Activated naive CD4-positive, alpha-beta T cell treated with anti-CD3 and anti-CD28 coated beads, Interleukin-2, amount 10 ng/mL, durations not matched to agents 7 days and 5 days (primary cell): ENCODE data around the gene IL1RN.

Source experiments
- CTCF ChIA-PET: fragments of 350-600 bp; sonication (Branson Sonifier 250); formaldehyde crosslinking; loops from one replicate; lab custom pipeline; 2021; ENCODE audit warnings: antibody characterized with exemption; lab: Charles Lee
- DNase-seq: peaks from one replicate; pipeline ENCODE4 v3.0.0-alpha.2; 2020
- H3K27ac Mint-ChIP-seq: one replicate; pipeline ENCODE4 v1.8.0; 2021; ENCODE audit warnings: mild to moderate bottlenecking, moderate library complexity, mixed read lengths
- H3K27me3 Mint-ChIP-seq: one replicate; pipeline ENCODE4 v1.8.0; 2021; ENCODE audit warnings: mild to moderate bottlenecking, mixed read lengths
- H3K36me3 Mint-ChIP-seq: one replicate; pipeline ENCODE4 v1.8.0; 2021; ENCODE audit warnings: mixed read lengths
- H3K4me1 Mint-ChIP-seq: one replicate; pipeline ENCODE4 v1.8.0; 2021; ENCODE audit warnings: mixed read lengths
- H3K4me3 Mint-ChIP-seq: one replicate; pipeline ENCODE4 v1.8.0; 2021; ENCODE audit warnings: mild to moderate bottlenecking, moderate library complexity, mixed read lengths
- H3K9me3 Mint-ChIP-seq: one replicate; pipeline ENCODE4 v1.8.0; 2021; ENCODE audit warnings: mixed read lengths

The IL1RN gene

DNA sequence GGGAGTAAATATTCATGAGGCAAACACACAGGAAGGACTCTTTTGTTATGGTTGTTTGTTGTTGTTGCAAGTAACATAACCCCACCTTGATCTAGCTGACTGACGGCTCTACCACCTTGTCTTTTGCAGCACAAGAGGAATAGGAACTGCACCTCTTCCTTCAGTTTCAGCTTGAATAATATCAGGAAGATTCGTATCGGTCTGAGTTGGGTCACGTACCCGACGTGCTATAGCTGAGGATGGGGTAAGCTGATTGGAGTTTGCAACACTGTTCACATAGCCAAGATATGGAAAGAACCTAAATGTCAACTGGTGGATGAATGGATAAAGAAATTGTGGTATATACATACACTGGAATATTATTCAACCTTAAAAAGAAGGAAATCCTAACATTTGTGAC, 14.5 kb upstream of the IL1RN start:
- no peak overlapping the region for H3K4me3 Mint-ChIP-seq
- no peak overlapping the region for H3K27ac Mint-ChIP-seq
- H3K27me3 Mint-ChIP-seq = peaks cover 8% of the 10 kb centered on the region
- no peak for DNase-seq
- no peaks in the 10 kb centered on the region for H3K9me3 Mint-ChIP-seq
- H3K4me1 Mint-ChIP-seq = peaks cover 11% of the 10 kb centered on the region
- CTCF ChIA-PET = interaction anchor here (1.1 to 1.2 kb wide), 2 partner anchors 22 to 25 kb away, joined by 3 read pairs; no protein-coding TSS in a partner anchor
- H3K36me3 Mint-ChIP-seq = no peaks in the 10 kb centered on the region

- no peaks in the 10 kb centered on the region for H3K9me3 Mint-ChIP-seq
- no peak overlapping the region for H3K27ac Mint-ChIP-seq
- no peaks in the 10 kb centered on the region for H3K36me3 Mint-ChIP-seq
- H3K4me1 Mint-ChIP-seq = peaks cover 15% of the 10 kb centered on the region
- CTCF ChIA-PET = interaction anchor here (0.8 to 1.2 kb wide), 2 partner anchors 24 to 29 kb away, joined by 3 to 4 read pairs; no protein-coding TSS in a partner anchor
- peaks cover 12% of the 10 kb centered on the region for H3K27me3 Mint-ChIP-seq
- no peak overlapping the region for H3K4me3 Mint-ChIP-seq
- DNase-seq = no peak
These were observed 13.6 kb upstream of the IL1RN start for GRCh38 chr2:113113807-113114206.

DNA sequence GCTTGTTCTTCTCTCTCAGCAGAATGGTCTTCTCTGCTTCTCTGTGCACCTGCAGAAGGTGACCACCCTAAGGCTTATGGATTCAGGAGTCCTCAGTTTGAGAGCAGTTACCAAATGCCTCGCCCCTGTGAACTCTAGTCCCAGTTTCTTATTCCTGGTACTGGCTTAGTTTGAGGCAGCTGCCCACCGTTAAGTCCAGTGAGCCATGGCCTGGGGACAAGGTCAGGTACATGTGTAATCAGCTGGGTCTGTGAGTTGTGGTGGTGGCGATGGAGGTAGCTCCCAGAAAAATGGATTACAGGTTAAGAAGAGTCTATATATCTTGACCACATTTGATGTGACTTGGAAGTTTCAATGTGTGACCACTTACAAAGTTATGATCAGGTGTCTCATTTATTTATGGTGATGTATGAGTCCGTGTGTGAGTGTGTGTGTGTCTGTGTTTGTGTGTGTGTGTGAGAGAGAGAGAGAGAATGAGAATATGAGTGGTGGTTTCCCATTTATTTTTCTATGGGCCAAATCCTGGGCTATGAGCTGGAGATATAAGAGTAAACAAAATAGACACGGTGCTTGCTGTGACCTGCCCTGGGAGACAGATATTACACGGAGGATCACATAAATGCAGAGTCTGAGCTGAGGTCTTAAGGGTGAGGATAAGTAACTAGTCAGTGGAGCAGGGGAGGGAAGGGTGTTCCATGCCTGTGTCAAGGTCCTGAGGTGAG, 13.0 kb upstream of the IL1RN start:
- CTCF ChIA-PET = interaction anchor here (0.8 to 1.6 kb wide), 3 partner anchors 24 to 34 kb away, joined by 3 to 5 read pairs (median 4); no protein-coding TSS in a partner anchor
- peaks cover 15% of the 10 kb centered on the region for H3K4me1 Mint-ChIP-seq
- DNase-seq = no peak
- H3K27me3 Mint-ChIP-seq = peaks cover 12% of the 10 kb centered on the region
- H3K36me3 Mint-ChIP-seq = no peaks in the 10 kb centered on the region
- no peak overlapping the region for H3K4me3 Mint-ChIP-seq
- no peaks in the 10 kb centered on the region for H3K9me3 Mint-ChIP-seq
- H3K27ac Mint-ChIP-seq = no peak overlapping the region

DNA sequence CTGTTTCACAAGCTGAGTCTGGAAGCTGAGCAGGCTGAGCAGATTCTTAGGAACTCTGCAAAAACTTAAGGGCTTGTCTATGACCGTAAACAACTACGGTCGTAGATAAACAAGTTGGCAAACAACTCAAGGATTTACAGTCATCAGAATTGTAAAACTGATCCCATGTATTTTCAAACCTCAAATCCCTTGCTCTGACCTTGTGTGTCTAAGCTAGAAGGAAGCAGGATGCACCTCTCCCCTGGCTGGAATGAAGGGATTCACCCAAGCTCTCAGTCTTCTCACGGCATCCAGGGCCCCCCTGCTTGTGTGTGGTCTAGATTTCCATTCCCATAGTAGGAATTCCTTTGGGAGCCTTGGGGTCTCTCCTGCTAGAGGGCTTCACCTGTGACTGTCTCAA, 12.4 kb upstream of the IL1RN start:
- H3K4me1 Mint-ChIP-seq = peaks cover 15% of the 10 kb centered on the region
- no peaks in the 10 kb centered on the region for H3K36me3 Mint-ChIP-seq
- H3K4me3 Mint-ChIP-seq = no peak overlapping the region
- DNase-seq = no peak
- no peaks in the 10 kb centered on the region for H3K9me3 Mint-ChIP-seq
- H3K27ac Mint-ChIP-seq = no peak overlapping the region
- peaks cover 14% of the 10 kb centered on the region for H3K27me3 Mint-ChIP-seq
- CTCF ChIA-PET = interaction anchor here (1.0 to 1.6 kb wide), 2 partner anchors 23 to 35 kb away, joined by 3 to 5 read pairs; no protein-coding TSS in a partner anchor

- H3K4me3 Mint-ChIP-seq = no peak overlapping the region
- no peak overlapping the region for H3K27ac Mint-ChIP-seq
- no peak for DNase-seq
- no peaks in the 10 kb centered on the region for H3K9me3 Mint-ChIP-seq
- CTCF ChIA-PET = interaction anchor here (0.7 to 2.1 kb wide), 3 partner anchors 20 to 38 kb away, joined by 3 to 5 read pairs (median 5); no protein-coding TSS in a partner anchor
- H3K4me1 Mint-ChIP-seq = peaks cover 15% of the 10 kb centered on the region
- H3K27me3 Mint-ChIP-seq = peaks cover 18% of the 10 kb centered on the region
- no peaks in the 10 kb centered on the region for H3K36me3 Mint-ChIP-seq
These were observed 11.1 kb upstream of the IL1RN start for GRCh38 chr2:113116100-113116958.

GRCh38 chr2:113117541-113118262, 9.7 kb upstream of the IL1RN start:
- Mint-ChIP-seq H3K4me1 (peaks cover 15% of the 10 kb centered on the region), H3K27ac (no peak overlapping the region)

DNA sequence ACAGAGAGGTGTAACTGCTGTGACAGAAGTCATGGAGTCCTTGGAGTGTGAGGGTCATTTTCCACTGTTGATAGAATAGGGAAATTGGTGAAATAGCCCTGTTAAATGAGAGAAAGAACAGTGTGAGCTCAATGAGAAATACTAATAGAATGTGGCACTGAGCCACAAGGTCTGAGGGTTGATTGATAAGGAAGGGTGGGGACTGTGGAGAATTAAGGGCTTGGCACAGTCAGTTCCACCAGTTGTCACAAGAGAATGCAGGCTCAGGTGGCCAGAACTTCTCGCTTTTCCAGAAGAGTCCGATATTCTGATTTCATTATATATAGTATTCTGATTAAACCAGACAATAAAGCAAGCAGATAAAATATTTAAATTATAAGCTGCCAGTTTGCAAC, 9.1 kb upstream of the IL1RN start:
- peaks cover 27% of the 10 kb centered on the region for H3K27me3 Mint-ChIP-seq
- CTCF ChIA-PET = interaction anchor here (1.0 to 2.1 kb wide), 3 partner anchors 18 to 34 kb away, joined by 3 to 6 read pairs (median 5); no protein-coding TSS in a partner anchor
- no peak for DNase-seq
- H3K36me3 Mint-ChIP-seq = no peaks in the 10 kb centered on the region
- no peak overlapping the region for H3K27ac Mint-ChIP-seq
- H3K4me1 Mint-ChIP-seq = peaks cover 15% of the 10 kb centered on the region
- H3K9me3 Mint-ChIP-seq = no peaks in the 10 kb centered on the region
- no peak overlapping the region for H3K4me3 Mint-ChIP-seq

More at GRCh38 chr2:113117541-113118262, 9.7 kb upstream of the IL1RN start:
- peaks cover 24% of the 10 kb centered on the region for H3K27me3 Mint-ChIP-seq
- H3K36me3 Mint-ChIP-seq = no peaks in the 10 kb centered on the region
- H3K9me3 Mint-ChIP-seq = no peaks in the 10 kb centered on the region
- CTCF ChIA-PET = interaction anchor here (1.1 to 2.1 kb wide), 2 partner anchors 19 to 20 kb away, joined by 3 to 5 read pairs; no protein-coding TSS in a partner anchor
- H3K4me3 Mint-ChIP-seq = no peak overlapping the region
- no peak for DNase-seq

DNA sequence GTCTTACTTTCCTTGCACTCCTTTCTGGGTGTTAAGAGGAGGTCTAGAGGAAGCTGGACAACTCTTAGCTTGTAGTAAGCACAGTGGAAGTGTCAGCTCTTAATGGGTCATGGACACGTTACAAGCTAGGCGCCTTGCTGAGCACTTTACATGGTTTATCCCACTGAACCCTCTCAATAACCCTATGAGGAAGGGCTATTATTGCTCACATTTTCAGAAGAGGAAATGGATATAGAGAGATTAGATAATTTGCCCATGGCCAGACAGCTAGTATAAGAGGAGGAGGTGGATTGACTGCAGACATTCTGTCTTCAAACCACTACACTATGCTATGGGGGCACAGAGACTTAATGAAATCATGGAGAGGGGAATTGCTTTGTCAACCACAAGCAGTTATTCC, 8.3 kb upstream of the IL1RN start:
- Mint-ChIP-seq H3K4me3 (no peak overlapping the region), H3K27ac (no peak overlapping the region), H3K36me3 (no peaks in the 10 kb centered on the region), H3K9me3 (no peaks in the 10 kb centered on the region), H3K4me1 (peaks cover 22% of the 10 kb centered on the region), H3K27me3 (peaks cover 33% of the 10 kb centered on the region)
- CTCF ChIA-PET = interaction anchor here (1.0 to 1.1 kb wide), 2 partner anchors 19 to 35 kb away, joined by 4 to 6 read pairs; no protein-coding TSS in a partner anchor
- DNase-seq = no peak

GRCh38 chr2:113120861-113121260, 6.5 kb upstream of the IL1RN start:
- H3K27ac Mint-ChIP-seq = no peak overlapping the region
- H3K4me1 Mint-ChIP-seq = peaks cover 29% of the 10 kb centered on the region
- H3K27me3 Mint-ChIP-seq = peaks cover 47% of the 10 kb centered on the region
- H3K4me3 Mint-ChIP-seq = no peak overlapping the region
- DNase-seq = no peak
- CTCF ChIA-PET = no interaction called here
- H3K9me3 Mint-ChIP-seq = no peaks in the 10 kb centered on the region
- no peaks in the 10 kb centered on the region for H3K36me3 Mint-ChIP-seq

- no peak overlapping the region for H3K27ac Mint-ChIP-seq
- no peak overlapping the region for H3K4me3 Mint-ChIP-seq
- H3K4me1 Mint-ChIP-seq = peaks cover 21% of the 10 kb centered on the region
- H3K9me3 Mint-ChIP-seq = no peaks in the 10 kb centered on the region
- H3K36me3 Mint-ChIP-seq = no peaks in the 10 kb centered on the region
- DNase-seq = no peak
- CTCF ChIA-PET = interaction anchor here (0.9 to 1.8 kb wide), 3 partner anchors 14 to 42 kb away, joined by 3 to 7 read pairs (median 4); no protein-coding TSS in a partner anchor
- peaks cover 50% of the 10 kb centered on the region for H3K27me3 Mint-ChIP-seq
These were observed 5.0 kb upstream of the IL1RN start for GRCh38 chr2:113122364-113122763.

DNA sequence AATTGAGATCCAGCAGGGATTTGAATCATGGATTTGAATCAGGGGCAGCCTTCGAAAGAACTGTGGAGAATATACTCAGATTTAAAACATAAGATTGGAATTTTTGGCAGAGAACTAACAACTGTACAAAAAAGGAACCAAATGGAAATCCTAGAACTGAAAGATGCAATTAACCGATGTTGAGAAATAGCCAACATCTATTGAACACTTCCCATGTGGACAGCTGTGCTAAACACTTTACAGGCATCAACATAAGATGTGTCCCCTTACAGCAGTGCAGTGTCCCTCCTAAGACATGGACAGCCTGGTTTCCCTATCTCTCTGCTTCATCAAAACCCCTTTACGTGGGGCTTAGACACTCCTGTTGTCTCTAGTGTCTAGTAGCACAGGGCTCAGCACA, 3.7 kb upstream of the IL1RN start:
- peaks cover 14% of the 10 kb centered on the region for H3K4me1 Mint-ChIP-seq
- H3K27ac Mint-ChIP-seq = no peak overlapping the region

DNA sequence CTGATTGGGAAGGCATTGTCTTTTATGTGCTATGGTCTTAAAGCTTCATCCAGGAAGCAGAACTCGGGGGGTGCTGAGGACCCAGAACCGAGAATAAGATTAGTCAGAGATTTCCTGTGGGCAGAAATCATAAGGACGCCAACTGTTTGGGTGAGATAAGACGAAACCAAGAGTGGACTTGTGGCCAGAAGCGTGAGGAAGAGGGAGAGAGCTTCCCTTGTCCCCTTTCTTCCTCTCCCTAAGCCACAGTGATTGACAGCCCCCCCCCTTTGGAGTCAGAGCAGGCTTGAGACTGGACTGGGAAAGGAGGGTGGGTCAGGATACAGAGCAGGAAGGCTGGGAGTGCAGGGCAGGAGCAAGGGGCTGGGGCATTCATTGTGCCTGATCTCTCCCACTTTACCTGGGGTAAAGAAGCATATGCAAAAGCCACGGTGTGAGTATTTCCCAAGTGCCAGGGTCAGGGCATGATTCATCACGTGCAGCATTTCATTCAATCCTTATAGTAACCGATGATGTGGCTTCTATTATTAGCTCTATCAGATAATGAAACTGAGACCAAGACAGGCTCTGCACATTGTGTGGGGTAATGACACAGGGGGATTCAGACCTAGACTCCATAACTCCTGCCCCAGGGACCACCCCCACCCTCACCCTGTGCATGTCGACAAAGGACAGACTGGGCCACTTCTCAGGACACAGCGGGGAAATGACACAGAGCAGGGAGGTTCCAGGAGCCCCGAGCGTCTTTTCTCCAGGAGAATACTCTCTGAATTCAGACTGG, 3.0 kb upstream of the IL1RN start:
- CTCF ChIA-PET = interaction anchor here (1.0 to 1.7 kb wide), 2 partner anchors 9 to 13 kb away, joined by 3 to 6 read pairs; no protein-coding TSS in a partner anchor
- no peaks in the 10 kb centered on the region for H3K36me3 Mint-ChIP-seq
- H3K27me3 Mint-ChIP-seq = peaks cover 43% of the 10 kb centered on the region
- no peaks in the 10 kb centered on the region for H3K9me3 Mint-ChIP-seq
- DNase-seq = no peak
- H3K4me1 Mint-ChIP-seq = peaks cover 14% of the 10 kb centered on the region
- no peak overlapping the region for H3K4me3 Mint-ChIP-seq
- H3K27ac Mint-ChIP-seq = no peak overlapping the region

More for the DNA sequence above, 3.7 kb upstream of the IL1RN start:
- no peak for DNase-seq
- peaks cover 43% of the 10 kb centered on the region for H3K27me3 Mint-ChIP-seq
- H3K9me3 Mint-ChIP-seq = no peaks in the 10 kb centered on the region
- no peaks in the 10 kb centered on the region for H3K36me3 Mint-ChIP-seq
- H3K4me3 Mint-ChIP-seq = no peak overlapping the region
- CTCF ChIA-PET = interaction anchor here (1.0 to 1.7 kb wide), 3 partner anchors 10 to 13 kb away, joined by 3 to 6 read pairs (median 3); no protein-coding TSS in a partner anchor
